Endometrial microvascular endothelial cells (primary cell): Measurements from ENCODE around the gene IL4I1. TPM values are rescaled to one million over a fixed set of nuclear protein-coding genes. Genes with fewer than 3 reads are reported as not detected.
"Not testable (repeated sequence)": the region's sequence is repeated elsewhere in the genome, so short reads cannot be mapped to it uniquely, and the experiment has no call there.

ENCODE experiments used
- in situ Hi-C: cut with HindIII; loops from 2 replicates; pipeline ENCODE4 v1.10.0; 2017; ENCODE audit warnings: low sequenced_read_pairs, low pct_unique_long_range_greater_than_20kb; ENCODE audit errors: inconsistent ontology term
- total RNA-seq: library from RNA; depleted of rRNA; stranded (reverse); fragments of >200 nt; gene quantifications from one replicate; pipeline ENCODE4 v1.2.3, GENCODE V29; 2015; ENCODE audit errors: inconsistent ontology term

IL4I1 gene, protein sequence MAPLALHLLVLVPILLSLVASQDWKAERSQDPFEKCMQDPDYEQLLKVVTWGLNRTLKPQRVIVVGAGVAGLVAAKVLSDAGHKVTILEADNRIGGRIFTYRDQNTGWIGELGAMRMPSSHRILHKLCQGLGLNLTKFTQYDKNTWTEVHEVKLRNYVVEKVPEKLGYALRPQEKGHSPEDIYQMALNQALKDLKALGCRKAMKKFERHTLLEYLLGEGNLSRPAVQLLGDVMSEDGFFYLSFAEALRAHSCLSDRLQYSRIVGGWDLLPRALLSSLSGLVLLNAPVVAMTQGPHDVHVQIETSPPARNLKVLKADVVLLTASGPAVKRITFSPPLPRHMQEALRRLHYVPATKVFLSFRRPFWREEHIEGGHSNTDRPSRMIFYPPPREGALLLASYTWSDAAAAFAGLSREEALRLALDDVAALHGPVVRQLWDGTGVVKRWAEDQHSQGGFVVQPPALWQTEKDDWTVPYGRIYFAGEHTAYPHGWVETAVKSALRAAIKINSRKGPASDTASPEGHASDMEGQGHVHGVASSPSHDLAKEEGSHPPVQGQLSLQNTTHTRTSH
- total RNA-seq, result 1.2 TPM

DNA sequence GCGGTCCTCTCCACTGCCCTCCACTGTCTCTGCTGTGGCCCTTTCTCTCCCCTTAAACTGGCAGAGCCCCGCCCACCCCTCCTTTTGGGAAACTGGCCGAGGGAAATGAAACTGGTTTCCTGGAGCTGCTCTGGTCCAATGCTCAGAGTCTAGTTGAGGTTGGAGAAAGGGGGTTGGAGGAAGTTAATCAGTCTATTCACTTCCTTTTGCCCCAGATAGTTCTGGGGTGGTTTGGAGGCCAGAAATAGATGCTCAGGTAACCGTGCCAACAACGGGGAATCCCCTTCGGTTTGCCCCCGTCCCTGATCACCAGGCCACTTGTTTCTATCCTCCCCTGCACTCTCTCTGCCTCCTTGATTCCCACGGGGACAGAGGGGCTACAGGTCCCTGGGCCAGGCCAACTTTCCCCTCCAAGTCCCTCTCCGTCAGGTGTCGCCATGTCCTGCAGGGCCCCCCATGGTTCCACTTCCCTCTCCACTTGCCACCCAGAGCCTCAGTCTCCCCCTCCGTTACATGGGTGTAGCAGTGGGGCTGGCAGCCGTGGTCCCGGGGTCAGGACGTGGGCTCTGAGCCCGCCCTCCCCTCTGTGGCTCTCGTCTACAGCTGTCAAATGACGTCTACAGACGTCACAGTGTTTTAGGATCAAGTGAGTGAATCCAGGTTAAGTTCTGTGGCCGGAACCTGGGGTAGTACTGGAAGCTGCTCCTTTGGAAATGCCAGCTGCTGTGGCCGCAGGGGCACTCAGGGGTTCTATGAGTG, at the start of gene IL4I1:
TSS of gene IL4I1 (minus strand) at position 25 of the 759 bp plus-strand sequence. CDS start 727 bp downstream, outside the sequence.
- in situ Hi-C loops, result no loop called here

DNA sequence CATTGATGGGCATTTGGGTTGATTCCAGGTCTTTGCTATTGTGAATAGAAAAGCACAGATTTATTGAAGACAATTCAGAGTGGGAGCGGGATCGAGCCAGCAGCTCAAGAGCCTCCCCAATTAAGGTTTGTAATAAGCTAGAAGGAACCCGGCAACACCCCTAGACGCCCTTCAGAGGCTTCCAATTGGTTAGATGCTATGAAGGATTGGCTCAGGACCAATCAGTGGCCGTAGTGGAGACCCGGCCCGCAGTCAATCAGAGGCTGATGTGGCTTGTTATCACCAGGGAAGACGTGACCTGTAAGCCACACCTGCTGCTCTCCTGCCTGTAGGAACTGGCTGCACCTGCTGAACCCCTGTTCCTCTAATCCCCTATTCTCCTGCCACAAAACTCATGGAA, 49.7 kb upstream of the IL4I1 start:
- in situ Hi-C loops, result no loop called here

DNA sequence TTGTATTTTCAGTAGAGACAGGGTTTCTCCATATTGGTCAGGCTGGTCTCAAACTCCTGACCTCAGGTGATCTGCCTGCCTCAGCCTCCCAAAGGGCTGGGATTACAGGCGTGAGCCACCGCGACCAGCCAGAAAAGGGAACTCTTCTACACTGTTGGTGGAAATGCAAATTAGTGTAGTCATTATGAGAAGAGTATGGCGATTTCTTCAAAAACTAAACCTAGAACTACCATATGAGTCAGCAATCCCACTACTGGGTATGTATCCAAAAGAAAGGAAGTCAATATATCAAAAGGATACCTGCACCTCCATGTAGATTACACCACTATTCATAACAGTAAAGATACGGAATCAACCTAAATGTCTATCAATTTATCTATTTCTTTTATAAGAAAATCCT, 47.9 kb upstream of the IL4I1 start:
- in situ Hi-C loops, result not testable (repeated sequence)

DNA sequence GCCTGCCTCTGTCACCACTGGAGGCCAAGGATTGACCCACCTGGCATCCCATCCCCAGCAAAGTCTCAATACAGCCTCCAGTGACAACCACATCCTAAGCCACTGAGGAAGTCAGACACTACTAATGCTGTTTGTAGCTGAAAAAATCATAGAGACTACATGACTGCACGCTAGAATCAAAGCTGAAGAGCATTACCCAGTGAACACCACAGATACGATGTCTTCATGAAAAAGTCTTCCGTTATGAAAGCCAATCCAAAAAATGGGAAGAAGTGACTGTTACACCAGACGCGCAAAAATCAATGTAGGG, 43.8 kb upstream of the IL4I1 start:
- in situ Hi-C loops, result no loop called here

DNA sequence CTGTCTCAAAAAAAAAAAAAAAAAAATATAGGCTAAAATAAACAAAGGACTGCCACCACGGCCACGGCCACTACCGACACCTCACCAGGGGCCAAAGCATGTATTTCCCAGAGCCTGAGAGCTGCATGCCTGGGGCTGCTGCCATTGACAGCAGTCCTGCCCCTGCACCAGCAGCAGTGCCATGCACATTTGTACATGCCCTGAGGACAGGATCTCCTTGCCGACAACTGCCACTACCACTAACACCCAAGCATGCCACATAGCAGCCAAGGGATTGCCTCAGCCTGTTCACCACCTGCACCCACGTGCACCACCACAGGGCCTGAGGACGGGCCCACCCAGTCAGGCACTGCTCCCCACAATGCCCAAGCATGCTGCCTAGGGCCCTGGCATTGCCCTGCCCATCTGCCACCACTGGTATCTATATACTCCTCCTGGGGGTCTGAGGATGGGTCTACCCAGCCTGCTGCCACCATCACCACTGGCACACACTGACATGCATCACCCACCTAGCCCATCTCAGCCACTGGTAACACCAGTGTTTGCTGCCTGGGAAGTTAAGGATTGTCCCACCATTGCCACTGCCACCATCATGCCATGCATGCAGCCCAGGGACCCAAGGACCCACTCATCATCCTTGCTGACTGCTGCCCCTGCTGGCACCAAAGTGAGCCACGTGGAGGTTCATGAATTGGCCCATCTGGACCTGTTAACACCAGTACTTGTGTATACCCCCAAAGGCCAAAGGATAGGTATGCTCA, 43.2 kb upstream of the IL4I1 start:
- in situ Hi-C loops, result no loop called here

DNA sequence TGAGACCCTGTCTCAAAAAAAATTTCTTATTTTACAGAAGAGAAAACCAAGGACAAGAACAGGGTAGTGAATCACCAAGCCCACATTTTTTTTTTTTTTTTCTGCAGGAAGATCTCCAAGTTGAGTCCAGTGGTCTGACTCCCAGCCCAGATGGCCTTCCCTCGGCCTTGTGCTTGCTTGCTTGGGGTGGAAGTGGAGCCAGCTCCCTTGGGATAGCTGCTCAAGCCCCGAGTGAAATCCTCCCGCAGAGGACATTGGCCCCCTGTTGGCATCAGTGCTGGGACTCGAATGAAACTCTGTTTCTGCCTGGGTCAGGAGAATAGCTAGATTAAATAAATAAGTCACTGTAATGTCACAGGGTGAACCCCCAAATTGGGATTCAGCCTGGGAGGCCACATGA, 42.0 kb upstream of the IL4I1 start:
- in situ Hi-C loops, result no loop called here

DNA sequence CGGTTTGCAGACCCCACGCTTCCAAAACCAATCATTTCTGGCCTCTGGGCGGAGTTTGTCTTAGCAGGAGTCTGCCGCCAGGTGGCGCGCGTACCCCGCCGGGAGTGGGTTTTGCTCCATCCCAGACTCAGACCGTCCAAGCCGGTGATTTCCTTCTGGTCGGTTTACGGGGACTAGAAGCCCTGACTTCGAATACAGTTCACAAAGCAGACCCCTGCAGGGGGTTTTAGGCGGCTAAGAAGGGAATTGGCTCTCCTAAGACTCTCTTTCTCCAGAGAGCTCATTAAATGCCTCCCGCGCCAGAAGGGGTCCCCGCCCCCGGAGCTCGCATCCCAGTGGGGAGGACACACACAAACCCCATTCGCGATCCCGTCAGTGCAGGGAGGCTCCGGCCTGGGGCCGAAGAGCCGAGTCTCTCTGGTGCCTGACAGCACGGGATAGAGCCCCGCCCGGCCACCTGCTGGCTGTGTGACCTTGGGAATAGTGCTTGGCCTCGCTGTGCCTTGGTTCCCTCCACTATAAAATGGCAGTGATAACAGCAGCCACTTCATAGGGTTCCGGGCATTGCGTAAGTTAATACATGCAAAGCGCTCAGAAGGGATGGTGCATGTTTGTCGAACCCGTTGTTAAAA, 41.2 kb upstream of the IL4I1 start:
- in situ Hi-C loops, result no loop called here

DNA sequence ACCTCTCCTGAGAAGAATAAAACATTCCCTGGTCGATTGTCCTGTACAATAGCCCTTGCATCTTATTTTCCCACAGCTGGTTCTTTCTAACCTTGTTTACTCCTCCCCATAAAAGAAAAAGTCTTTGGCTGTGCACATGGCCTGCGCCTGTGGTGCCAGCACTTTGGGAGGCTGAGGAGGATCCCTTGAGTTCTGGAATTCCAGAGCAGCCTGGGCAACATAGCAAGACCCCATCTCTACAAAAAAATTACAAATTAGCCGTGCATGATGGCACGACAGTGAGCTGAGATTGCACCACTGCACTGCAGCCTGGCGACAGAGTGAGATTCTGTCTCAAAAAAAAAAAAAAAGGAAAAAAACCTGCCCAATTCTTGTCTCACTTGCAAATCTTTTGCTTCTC, 39.9 kb upstream of the IL4I1 start:
- in situ Hi-C loops, result no loop called here

DNA sequence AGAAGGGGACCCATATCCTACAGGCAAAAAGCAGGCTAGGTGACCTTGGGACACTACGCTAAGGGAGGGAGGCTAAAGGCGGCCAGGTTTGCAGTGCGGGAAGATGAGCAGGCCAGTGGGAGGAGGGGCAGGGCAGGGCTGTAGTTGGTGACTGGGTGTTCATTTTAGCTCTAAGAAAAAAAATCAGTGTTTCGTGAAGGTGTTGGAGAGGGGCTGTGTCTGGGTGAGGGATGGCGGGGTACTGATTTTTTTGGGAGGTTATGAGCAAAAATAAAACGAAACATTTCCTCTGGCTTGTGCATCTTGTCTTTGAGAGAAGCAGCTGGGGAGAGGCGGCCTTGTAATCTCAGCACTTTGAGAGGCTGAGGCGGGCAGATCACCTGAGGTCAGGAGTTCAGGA, 37.0 kb upstream of the IL4I1 start:
- in situ Hi-C loops, result no loop called here

DNA sequence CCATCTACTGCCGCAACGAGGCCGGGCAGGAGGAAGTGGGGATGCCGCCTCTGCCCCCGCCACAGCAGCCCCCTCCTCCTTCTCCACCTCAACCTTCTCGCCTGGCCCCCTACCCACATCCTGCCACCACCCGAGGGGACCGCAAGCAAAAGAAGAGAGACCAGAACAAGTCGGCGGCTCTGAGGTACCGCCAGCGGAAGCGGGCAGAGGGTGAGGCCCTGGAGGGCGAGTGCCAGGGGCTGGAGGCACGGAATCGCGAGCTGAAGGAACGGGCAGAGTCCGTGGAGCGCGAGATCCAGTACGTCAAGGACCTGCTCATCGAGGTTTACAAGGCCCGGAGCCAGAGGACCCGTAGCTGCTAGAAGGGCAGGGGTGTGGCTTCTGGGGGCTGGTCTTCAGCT, 36.0 kb upstream of the IL4I1 start:
- in situ Hi-C loops, result no loop called here

DNA sequence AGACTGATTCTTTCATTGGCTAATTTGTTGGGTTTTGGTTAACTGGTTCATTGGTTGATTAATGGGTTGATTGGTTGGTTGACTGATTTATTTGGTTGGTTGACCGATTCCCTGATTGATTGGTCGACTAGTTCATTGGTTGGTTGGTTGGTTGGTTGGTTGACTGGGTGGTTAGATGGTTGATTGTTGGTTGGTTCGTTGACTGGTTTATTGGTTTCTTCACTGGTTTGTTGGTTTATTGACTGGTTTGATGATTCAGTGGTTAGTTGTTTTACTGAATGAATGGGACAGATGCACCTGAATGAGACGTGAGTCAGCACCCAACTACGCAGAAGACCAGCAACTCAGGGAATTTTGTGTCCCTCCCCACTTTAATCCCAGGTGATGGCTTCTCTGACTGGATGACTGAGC, 35.4 kb upstream of the IL4I1 start:
- in situ Hi-C loops, result no loop called here

DNA sequence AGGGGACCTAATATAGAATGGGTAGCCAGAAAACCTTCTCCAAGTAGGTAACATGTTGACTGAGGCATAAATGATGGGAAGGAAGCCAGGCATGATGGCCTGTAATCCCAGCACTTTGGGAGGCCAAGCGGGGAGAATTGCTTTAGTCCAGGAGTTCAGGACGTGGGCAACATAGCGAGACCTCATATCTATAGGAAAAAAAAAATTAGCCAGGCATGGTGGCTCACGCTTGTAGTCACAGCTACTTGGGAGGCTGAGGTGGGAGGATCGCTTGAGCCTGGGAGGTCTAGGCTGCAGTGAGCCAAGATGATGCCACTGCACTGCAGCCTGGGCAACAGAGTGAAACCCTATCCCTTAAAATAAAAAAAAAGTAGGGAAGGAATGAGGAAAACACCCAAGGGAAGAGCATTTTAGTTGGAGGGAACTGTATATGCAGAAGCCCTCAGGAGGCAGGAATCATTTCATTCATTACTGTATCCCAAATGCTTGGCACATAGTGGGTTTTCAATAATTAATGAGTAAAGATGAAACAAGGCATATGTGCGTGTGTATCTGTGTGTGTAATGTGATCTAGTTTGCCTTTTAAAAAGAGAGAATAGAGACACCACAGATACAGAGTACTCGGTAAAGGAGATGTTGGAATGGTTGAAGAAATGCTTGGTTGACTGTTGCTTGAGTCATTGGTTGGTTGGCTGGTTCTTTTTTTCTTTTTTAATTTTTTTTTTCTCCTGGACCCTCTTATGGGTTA, 34.8 kb upstream of the IL4I1 start:
- in situ Hi-C loops, result no loop called here

DNA sequence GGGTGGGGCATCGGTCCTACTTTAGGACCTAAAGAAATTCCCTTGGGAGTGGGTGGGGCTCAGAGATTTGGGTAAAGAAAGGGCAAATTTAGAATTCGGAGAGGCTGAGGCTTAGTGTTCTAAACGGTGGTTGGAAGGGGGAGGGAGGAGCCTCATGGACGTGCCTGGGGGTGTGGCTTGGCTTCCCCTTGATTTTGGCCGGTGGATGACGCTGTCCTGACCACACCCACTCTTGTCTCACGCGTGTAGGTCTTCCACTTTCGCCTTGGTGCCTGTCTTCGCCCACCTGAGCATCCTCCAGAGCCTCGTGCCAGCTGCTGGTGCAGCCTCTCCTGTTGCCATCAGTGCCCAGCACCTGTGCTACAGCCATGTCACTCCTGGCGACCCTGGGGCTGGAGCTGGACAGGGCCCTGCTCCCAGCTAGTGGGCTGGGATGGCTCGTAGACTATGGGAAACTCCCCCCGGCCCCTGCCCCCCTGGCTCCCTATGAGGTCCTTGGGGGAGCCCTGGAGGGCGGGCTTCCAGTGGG, 33.9 kb upstream of the IL4I1 start:
- in situ Hi-C loops, result no loop called here

DNA sequence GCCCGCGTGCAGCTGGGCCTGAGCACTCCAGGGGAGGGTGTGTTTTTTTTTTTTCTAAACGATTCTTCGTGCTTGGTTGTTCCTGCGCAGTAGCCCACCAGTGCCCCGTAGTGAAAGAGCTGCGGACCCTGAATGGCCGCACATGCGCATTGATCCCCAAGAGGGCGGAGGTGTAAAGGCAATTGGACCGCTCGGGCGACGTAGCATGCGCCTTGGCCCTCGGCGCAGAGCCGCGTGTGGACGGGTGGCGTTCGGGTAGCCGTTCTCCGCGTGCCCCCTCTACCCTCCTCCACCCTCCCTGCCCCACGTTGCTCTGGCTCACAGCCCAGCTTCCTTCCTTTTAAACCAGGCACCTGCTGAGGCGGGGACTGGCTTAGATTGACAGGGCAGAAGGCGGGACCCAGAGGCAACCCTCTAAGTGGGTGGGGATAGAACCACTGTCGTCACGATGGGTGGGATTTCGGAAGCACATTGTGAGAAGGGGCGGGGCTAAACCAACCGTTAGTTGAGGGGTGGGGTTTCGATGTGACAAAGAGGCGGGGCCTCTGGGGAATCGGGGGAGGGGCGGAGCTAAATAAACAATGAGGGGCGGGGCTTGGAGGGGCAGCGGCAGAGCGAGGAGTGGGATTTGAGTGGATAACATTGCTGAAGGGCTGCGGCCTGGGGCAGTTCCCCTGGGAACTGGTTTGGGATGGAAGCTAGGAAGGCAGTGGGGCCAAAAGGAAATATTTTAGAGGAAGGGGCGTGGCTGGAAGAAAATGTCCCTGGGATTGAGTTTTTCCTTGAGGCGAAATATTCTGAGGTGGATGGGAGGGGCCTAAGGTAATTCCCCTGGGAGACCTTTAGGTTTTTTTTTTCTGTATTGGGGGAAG, 33.2 kb upstream of the IL4I1 start:
- in situ Hi-C loops, result no loop called here

DNA sequence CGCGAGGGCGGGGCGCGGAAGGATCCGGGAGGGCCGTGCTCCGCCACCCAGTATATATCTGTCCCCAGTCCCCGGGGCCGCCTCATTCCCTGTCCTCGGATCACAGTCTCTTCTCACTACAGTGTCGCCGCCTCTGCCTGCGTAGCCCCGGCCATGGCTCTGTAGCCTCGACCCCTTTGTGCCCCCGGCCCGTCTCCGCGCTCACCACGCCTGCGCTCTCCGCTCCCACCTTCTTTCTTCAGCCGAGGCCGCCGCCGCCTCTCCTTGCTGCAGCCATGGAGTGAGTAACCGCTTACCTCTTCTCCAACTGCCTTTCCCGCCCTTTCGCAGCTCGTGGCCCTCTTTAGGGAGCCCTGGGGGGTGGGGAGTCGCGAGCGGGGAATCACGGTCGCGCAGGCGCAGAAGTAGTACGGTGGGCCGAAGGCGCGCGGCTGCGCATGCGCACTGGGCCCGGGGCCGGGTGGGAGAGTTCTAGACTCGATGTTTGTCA, 32.5 kb upstream of the IL4I1 start, which contains the start of the genes ATF5 and NUP62:
TSS of gene ATF5 (plus strand) at position 85 of the 490 bp plus-strand sequence. CDS start 1,646 bp downstream, outside the sequence.
TSS of gene NUP62 (minus strand) at position 384 of the 490 bp plus-strand sequence. CDS start 19,697 bp downstream, outside the sequence.
- in situ Hi-C loops, result no loop called here

DNA sequence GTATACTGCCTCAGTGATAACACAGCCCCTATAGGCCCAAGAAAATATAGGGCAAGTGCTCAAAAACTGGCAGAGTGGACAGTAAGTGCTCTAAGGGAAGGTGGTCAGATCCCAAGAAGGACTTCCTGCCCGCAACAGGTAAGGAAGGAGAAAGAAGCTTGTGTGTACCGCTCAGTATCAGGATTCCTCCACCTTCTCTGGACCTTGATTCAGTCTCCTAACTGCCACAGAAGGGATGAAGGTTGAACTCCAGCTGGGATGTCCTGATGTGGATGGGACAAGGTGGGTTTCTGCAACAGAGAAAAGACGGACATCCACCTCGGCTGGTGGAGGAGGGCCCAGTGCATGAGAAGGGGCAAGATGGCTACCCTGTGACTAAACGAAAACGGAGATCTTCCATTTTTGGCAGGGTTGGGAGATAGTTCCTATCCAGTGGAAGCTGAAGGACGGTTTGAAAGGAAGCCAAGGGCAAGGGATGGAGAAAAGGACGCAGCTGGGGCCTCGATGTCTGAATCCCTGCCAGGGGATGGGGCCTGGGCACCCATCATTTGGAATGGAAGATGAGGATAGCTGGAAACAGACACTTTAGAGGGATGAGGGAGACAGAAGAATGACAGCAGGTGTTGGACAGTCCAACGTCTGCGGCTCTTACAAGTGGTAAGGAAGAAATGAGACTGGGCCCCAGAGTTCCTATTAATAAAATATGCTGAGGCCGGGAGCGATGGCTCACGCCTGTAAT, 31.0 kb upstream of the IL4I1 start:
- in situ Hi-C loops, result no loop called here
